Uterus (tissue), 4 donors: ENCODE results near the gene ASPHD1. TPM values are rescaled to one million over a fixed set of nuclear protein-coding genes. Genes with fewer than 3 reads are reported as not detected.

Experiments used
- DNase-seq, 2 donors: peaks; one replicate each; pipeline ENCODE4 v3.0.0-alpha.2; 2019 to 2020
- H3K27ac ChIP-seq, 2 donors: fragments of 200-600 bp; sonication (generic); 1 replicate in 1 of 2; 2 replicates in 1 of 2; pipeline ENCODE4 v1.5.1; 2016 to 2018
- H3K27me3 ChIP-seq, 2 donors: fragments of 200-600 bp; sonication (generic); one replicate each; pipeline ENCODE4 v1.5.1; 2018 to 2019; ENCODE audit warnings: control low read depth in 1 of 2
- H3K36me3 ChIP-seq, 2 donors: fragments of 200-600 bp; sonication (generic); one replicate each; pipeline ENCODE4 v1.5.1; 2019; ENCODE audit warnings: control low read depth in 1 of 2
- H3K4me1 ChIP-seq, 2 donors: fragments of 200-600 bp; sonication (generic); one replicate each; pipeline ENCODE4 v1.5.1; 2018 to 2019; ENCODE audit warnings: control low read depth in 1 of 2
- H3K4me3 ChIP-seq, 2 donors: fragments of 200-600 bp; sonication (generic); 1 replicate in 1 of 2; 2 replicates in 1 of 2; pipeline ENCODE4 v1.5.1; 2018 to 2019; ENCODE audit warnings: mild to moderate bottlenecking in 1 of 2
- H3K9me3 ChIP-seq, 2 donors: fragments of 200-600 bp; sonication (generic); one replicate each; pipeline ENCODE4 v1.5.1; 2019; ENCODE audit warnings: control low read depth in 1 of 2
- CTCF ChIP-seq, 4 experiments: fragments of 200-600 bp in 2 of 4; fragments of 450-650 bp in 2 of 4; sonication (generic) in 2 of 4; IDR thresholded peaks; one replicate each; pipeline ENCODE4 v1.5.1; 2016 to 2019; ENCODE audit warnings: antibody characterized with exemption in 4 of 4, mild to moderate bottlenecking in 2 of 4, moderate library complexity in 1 of 4
- POLR2A ChIP-seq, 2 donors: fragments of 450-650 bp; IDR thresholded peaks; one replicate each; pipeline ENCODE4 v1.6.1; 2016; ENCODE audit warnings: antibody characterized with exemption in 2 of 2, mild to moderate bottlenecking in 1 of 2, moderate library complexity in 1 of 2
- intact Hi-C: fragments of 100-400 bp; cut with DNase I; formaldehyde crosslinking; loops from one replicate; pipeline ENCODE4 v1.15.1; 2023; ENCODE audit warnings: low total_unique reads
- total RNA-seq, 4 donors: library from RNA; depleted of rRNA in 3 of 4; stranded (reverse); fragments of >200 nt in 3 of 4; gene quantifications; one replicate each; pipeline versions ENCODE4 v1.1.0 to v1.2.4, GENCODE V29; 2014 to 2023
- donor health status: DM: yes; HTN: yes; CAD: no.

Gene ASPHD1
- total RNA-seq, 4 donors from 2014 or later, result 0.61 to 1.0 (median 1.0) TPM; not detected in 1

- Histone ChIP-seq H3K4me3 (no peak overlapping the region), H3K27me3 (no peaks in the 10 kb centered on the region), H3K36me3 (no peaks in the 10 kb centered on the region), H3K27ac (no peak overlapping the region), H3K4me1 (no peaks in the 10 kb centered on the region), H3K9me3 (no peaks in the 10 kb centered on the region)
- TF ChIP-seq POLR2A (IDR thresholded peaks at IDR 0.05), result no peak
- TF ChIP-seq CTCF (IDR thresholded peaks at IDR 0.05), result no peak
- DNase-seq, result no peak
- intact Hi-C loops, result no loop called here
Measured at GRCh38 chr16:29951625-29952365, 51.5 kb downstream of the ASPHD1 start.

Other genes with a start within 250 kb of the ASPHD1 start
- gene SPN, start 237.2 kb upstream of the ASPHD1 start, total RNA-seq, result 1 to 10 TPM in 1 of 4 donors, under 1 TPM in 2, not detected in 1; 0.26 to 2.4 (median 0.83) TPM
- gene QPRT, start 221.3 kb upstream of the ASPHD1 start, total RNA-seq, result 10 to 100 TPM; 16.7 to 54.3 (median 23.1) TPM
- 1 to 10 TPM in 1 of 4 donors, under 1 TPM in 2, not detected in 1; 0.49 to 5.1 (median 0.97) TPM for gene C16orf54, start 154.5 kb upstream of the ASPHD1 start, total RNA-seq
- under 1 TPM in 1 of 4 donors, not detected in 3; under 0.01 TPM for gene ZG16, start 122.2 kb upstream of the ASPHD1 start, total RNA-seq
- 10 to 100 TPM in 3 of 4 donors, 1 to 10 TPM in 1; 5.9 to 70.4 (median 15.8) TPM for gene KIF22, start 109.7 kb upstream of the ASPHD1 start, total RNA-seq
- gene MAZ, start 94.0 kb upstream of the ASPHD1 start, total RNA-seq, result 100 to 1,000 TPM in 1 of 4 donors, 10 to 100 TPM in 3; 32.8 to 200 (median 67.5) TPM
- gene PRRT2, start 88.3 kb upstream of the ASPHD1 start, total RNA-seq, result 10 to 100 TPM; 20.2 to 54.5 (median 28.0) TPM
- 10 to 100 TPM; 36.1 to 85.0 (median 46.9) TPM for gene PAGR1, start 84.3 kb upstream of the ASPHD1 start, total RNA-seq
- gene MVP, start 80.0 kb upstream of the ASPHD1 start, total RNA-seq, result 100 to 1,000 TPM in 1 of 4 donors, 10 to 100 TPM in 3; 38.4 to 132 (median 67.4) TPM
- gene CDIPT, start 37.3 kb upstream of the ASPHD1 start, total RNA-seq, result 10 to 100 TPM; 35.1 to 83.7 (median 59.1) TPM
- 10 to 100 TPM in 1 of 4 donors, 1 to 10 TPM in 1, under 1 TPM in 1, not detected in 1; 0.52 to 19.4 (median 4.6) TPM for gene SEZ6L2, start 938 bp upstream of the ASPHD1 start, total RNA-seq
- 10 to 100 TPM in 2 of 4 donors, 1 to 10 TPM in 2; 1.8 to 33.3 (median 14.6) TPM for gene KCTD13, start 25.7 kb downstream of the ASPHD1 start, total RNA-seq
- 10 to 100 TPM; 38.6 to 82.3 (median 58.5) TPM for gene TMEM219, start 61.6 kb downstream of the ASPHD1 start, total RNA-seq
- gene TAOK2, start 73.4 kb downstream of the ASPHD1 start, total RNA-seq, result 10 to 100 TPM; 28.4 to 70.0 (median 46.6) TPM
- 10 to 100 TPM in 2 of 4 donors, 1 to 10 TPM in 2; 3.8 to 20.4 (median 13.5) TPM for gene HIRIP3, start 95.1 kb downstream of the ASPHD1 start, total RNA-seq
- gene INO80E, start 95.8 kb downstream of the ASPHD1 start, total RNA-seq, result 100 to 1,000 TPM in 1 of 4 donors, 10 to 100 TPM in 2, 1 to 10 TPM in 1; 4.1 to 714 (median 68.9) TPM
- gene DOC2A, start 110.5 kb downstream of the ASPHD1 start, total RNA-seq, result 1 to 10 TPM in 3 of 4 donors, not detected in 1; 1.0 to 2.6 (median 1.8) TPM
- not detected for gene C16orf92, start 122.7 kb downstream of the ASPHD1 start, total RNA-seq
- gene TLCD3B, start 130.8 kb downstream of the ASPHD1 start, total RNA-seq, result under 1 TPM in 1 of 4 donors, not detected in 3; 0.62 TPM
- 100 to 1,000 TPM; 175 to 905 (median 489) TPM for gene ALDOA, start 165.3 kb downstream of the ASPHD1 start, total RNA-seq
- 10 to 100 TPM; 15.6 to 78.5 (median 64.5) TPM for gene PPP4C, start 175.5 kb downstream of the ASPHD1 start, total RNA-seq
- gene TBX6, start 191.4 kb downstream of the ASPHD1 start, total RNA-seq, result 1 to 10 TPM in 1 of 4 donors, under 1 TPM in 1, not detected in 2; 0.21 to 1.3 TPM
- 100 to 1,000 TPM in 1 of 4 donors, 10 to 100 TPM in 2, 1 to 10 TPM in 1; 9.2 to 158 (median 36.4) TPM for gene YPEL3, start 195.7 kb downstream of the ASPHD1 start, total RNA-seq
- gene GDPD3, start 213.0 kb downstream of the ASPHD1 start, total RNA-seq, result 10 to 100 TPM in 1 of 4 donors, 1 to 10 TPM in 2, not detected in 1; 1.4 to 16.7 (median 2.3) TPM
- gene MAPK3, start 222.7 kb downstream of the ASPHD1 start, total RNA-seq, result 100 to 1,000 TPM in 1 of 4 donors, 10 to 100 TPM in 3; 19.9 to 143 (median 39.4) TPM